ENCODE data around the gene THEM4.

- TF ChIP-seq, protein P1, sequence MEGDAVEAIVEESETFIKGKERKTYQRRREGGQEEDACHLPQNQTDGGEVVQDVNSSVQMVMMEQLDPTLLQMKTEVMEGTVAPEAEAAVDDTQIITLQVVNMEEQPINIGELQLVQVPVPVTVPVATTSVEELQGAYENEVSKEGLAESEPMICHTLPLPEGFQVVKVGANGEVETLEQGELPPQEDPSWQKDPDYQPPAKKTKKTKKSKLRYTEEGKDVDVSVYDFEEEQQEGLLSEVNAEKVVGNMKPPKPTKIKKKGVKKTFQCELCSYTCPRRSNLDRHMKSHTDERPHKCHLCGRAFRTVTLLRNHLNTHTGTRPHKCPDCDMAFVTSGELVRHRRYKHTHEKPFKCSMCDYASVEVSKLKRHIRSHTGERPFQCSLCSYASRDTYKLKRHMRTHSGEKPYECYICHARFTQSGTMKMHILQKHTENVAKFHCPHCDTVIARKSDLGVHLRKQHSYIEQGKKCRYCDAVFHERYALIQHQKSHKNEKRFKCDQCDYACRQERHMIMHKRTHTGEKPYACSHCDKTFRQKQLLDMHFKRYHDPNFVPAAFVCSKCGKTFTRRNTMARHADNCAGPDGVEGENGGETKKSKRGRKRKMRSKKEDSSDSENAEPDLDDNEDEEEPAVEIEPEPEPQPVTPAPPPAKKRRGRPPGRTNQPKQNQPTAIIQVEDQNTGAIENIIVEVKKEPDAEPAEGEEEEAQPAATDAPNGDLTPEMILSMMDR (IDR thresholded peaks at IDR 0.05), result no peak
- TF ChIP-seq POLR2A (IDR thresholded peaks at IDR 0.05), result no peak
Observed at GRCh38 chr1:151841141-151841540, 68.2 kb downstream of the THEM4 start.

All from Peyer's patch (tissue), 4 donors.